Inflammatory macrophage treated with lipopolysaccharide for 4 hours (primary cell): ENCODE results near the gene STIM2.

Source experiments
- DNase-seq: peaks from one replicate; pipeline ENCODE4 v3.0.0-alpha.2; 2020

Gene STIM2

GRCh38 chr4:27048429-27049238 is 188.0 kb downstream of the STIM2 start:
- peak; percentile 39 for DNase-seq

GRCh38 chr4:27049239-27049829 is 188.7 kb downstream of the STIM2 start:
- no peak for DNase-seq

- no peak for DNase-seq
Measured at GRCh38 chr4:27050731-27051130, 190.1 kb downstream of the STIM2 start.

- no peak for DNase-seq
Measured at GRCh38 chr4:27055221-27055760, 194.7 kb downstream of the STIM2 start.

- DNase-seq, result no peak
Measured at GRCh38 chr4:27056281-27056680, 195.6 kb downstream of the STIM2 start.

GRCh38 chr4:27057053-27057452 is 196.4 kb downstream of the STIM2 start:
- DNase-seq, result no peak

GRCh38 chr4:27057662-27058061 is 197.0 kb downstream of the STIM2 start:
- DNase-seq, result no peak

GRCh38 chr4:27058819-27059406 is 198.3 kb downstream of the STIM2 start:
- no peak for DNase-seq

- no peak for DNase-seq
Measured at GRCh38 chr4:27059446-27059845, 198.8 kb downstream of the STIM2 start.

- no peak for DNase-seq
Measured at GRCh38 chr4:27062256-27062655, 201.6 kb downstream of the STIM2 start.

- DNase-seq, result peak; percentile 88
Measured at GRCh38 chr4:27066591-27066990, 205.9 kb downstream of the STIM2 start.

- DNase-seq, result peak; percentile 64
Measured at GRCh38 chr4:27068151-27068867, 207.7 kb downstream of the STIM2 start.
